ENCODE data around the gene EXOC6.

EXOC6 gene, protein sequence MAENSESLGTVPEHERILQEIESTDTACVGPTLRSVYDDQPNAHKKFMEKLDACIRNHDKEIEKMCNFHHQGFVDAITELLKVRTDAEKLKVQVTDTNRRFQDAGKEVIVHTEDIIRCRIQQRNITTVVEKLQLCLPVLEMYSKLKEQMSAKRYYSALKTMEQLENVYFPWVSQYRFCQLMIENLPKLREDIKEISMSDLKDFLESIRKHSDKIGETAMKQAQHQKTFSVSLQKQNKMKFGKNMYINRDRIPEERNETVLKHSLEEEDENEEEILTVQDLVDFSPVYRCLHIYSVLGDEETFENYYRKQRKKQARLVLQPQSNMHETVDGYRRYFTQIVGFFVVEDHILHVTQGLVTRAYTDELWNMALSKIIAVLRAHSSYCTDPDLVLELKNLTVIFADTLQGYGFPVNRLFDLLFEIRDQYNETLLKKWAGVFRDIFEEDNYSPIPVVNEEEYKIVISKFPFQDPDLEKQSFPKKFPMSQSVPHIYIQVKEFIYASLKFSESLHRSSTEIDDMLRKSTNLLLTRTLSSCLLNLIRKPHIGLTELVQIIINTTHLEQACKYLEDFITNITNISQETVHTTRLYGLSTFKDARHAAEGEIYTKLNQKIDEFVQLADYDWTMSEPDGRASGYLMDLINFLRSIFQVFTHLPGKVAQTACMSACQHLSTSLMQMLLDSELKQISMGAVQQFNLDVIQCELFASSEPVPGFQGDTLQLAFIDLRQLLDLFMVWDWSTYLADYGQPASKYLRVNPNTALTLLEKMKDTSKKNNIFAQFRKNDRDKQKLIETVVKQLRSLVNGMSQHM

DNA sequence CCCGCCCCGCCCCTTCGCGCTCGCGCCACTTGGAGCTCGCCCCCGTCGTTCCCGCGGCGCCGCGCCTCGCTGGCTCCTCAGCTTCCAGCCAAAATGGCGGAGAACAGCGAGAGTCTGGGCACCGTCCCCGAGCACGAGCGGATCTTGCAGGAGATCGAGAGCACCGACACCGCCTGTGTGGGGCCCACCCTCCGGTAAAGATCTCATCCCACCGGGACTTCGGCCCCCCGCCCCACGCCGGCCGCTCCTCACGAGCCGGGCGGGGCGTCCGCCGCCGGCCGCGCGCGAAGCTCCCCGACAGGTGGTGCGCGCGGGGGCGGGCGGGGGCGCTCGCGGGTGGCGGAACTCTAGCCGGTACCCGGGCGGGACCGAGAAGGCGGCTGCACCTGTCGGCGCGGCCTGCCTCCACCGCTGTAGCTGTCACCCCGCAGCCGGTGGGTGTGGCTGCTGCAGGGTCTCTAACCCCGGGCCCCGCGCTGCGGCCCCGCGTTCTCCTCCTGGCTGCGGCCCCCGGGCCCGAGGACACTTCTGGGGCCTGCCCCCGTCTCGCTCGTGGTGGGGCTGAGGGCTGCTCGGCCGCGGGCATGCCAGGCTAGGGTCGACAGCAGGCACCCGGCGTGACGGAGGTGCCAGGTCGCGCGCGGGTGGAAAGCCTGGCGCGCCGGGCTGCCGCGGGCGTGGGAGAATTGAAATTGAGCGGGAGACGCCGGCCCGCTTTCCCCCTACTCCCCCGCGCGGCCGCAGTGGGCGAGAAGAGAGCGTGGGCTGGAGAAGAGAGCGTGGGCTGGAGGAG is at the start of gene EXOC6:
EXOC6 (plus strand) TSS at position 80 of the 793 bp plus-strand sequence; CDS start at position 94, 14 bp downstream.
- DNase-seq = peak; percentile 83

DNA sequence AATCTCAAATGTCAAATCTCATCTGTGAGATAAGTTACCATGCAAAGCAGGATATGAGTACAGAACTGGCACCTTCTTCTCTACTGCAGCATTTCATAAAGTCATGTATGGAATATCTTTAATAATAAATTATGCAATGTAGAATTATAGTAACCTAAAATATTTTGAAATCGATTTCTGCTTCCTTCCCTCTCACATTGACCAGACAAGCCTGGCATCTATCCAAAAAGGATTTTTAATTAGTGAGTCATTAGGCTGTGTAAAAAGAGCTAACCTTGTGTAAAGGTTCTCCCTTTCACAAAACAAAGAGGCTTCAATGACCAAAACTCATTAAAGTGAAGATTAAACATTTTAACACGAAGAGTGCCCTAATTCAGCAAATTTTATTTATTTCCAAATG is 48.8 kb upstream of the EXOC6 start:
- no peak for DNase-seq

DNA sequence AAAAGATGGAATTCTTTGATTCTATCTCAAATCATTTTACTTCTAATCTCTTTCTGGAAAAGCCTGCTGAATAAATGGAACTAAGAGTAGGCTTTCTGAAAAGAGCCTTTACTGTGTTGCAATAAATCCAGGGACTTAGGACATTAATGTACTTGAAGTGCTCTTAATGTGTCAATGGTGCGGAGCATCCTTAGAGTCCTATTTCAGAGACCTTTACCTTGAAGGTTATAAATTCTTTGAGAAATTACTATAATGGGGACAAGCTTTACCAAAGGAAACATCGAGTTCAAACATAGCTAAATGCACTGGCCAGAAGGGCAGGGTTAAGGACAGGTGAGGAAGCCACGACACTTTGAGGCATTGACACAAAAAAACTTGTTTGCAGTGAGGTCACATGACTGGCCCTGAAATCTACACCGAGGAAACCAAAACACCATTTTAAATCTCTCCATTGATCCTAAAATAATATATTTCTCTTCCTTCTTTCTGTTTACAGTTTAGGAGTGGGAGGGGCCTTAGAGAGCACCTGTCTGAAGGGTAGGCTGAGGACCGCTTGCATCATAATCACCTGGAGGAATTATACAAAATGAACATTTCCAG is 48.1 kb upstream of the EXOC6 start:
- DNase-seq = no peak

DNA sequence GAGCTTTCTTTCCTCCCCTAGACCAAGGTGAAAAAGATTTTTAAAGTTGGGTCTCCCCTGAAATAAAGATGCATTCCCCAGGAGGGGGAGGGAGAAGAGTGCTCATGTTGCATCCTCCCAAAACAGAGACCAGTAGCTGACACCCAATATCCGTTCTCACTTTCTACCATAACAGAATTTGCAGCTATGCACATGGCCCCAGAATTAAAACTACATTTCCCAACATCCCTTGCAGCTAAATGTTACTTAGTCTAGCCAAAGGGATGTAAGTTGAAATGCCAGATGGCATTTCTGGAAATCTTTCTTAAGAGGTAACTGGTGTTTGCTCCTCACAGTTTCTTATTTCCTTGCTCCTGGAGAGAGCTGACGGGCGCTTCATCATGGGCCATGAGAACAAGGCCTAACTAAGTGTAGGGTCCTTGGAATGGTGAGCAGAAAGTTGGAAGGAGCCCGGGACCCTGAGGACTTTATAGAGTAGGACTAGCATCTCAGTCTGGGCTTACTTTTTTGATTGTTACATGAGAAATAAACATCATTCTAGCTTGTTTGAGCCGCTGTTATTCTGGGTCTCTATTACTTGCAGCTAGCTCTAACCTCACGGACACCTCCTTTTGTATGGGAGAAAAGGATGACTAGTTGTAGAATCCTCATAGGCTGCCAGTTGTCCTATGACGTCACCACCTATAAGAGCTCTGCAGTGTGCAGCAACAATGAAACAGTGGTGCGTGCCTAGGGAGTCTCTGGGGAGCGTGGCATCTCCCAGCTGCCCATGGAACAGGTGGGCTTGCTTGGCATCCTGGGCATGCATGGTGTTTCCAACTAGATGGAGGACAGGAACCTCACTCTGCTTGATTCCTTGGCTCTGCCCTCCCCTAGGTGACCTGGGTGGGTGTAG is 46.1 kb upstream of the EXOC6 start:
- DNase-seq = no peak

DNA sequence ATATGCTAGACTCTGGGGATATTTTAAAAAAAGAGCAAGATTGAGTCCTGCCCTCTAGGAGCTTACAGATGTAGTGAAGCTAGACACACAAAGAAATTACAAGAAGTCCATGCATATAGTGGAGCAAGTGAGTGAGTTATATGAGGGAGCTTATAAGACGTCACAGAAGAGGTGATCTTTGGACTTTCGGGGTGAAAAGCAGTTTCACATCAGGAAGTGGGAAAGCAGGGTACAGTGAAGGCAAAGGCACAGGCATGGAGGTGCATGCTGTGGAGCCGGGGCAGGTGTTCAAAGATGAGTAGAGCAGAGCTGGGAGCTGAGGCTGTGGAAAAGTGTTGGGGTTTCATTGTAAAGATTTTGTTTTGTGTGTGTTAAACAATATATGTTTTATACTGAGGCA is 38.5 kb upstream of the EXOC6 start:
- DNase-seq = no peak

DNA sequence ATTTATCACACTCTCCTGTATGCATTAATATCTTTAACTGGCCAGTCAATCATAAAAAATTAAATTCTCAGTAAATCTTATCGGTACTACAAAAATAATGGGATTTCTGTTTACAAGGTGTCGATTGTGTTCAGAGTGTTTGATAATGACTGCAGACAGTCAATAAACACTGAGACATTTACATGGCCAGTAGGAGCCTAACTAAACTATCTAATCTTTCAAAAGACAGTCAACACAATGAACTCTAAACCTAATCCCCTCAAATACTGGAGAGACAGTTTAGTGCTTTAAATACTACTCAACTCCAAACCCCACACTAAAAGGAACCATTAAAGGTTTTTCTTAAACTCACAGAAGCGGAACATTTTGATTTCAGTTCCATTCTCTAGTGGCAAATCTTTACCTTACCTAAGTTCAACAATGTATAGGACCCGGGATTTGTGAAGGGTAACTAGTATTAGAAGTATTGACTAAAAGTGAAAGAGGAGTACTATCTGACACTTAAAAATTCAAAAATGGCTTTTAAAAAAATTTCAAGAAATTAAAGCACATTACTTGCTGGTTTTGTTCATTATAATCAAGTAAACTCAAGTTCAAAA is 37.3 kb upstream of the EXOC6 start:
- no peak for DNase-seq

DNA sequence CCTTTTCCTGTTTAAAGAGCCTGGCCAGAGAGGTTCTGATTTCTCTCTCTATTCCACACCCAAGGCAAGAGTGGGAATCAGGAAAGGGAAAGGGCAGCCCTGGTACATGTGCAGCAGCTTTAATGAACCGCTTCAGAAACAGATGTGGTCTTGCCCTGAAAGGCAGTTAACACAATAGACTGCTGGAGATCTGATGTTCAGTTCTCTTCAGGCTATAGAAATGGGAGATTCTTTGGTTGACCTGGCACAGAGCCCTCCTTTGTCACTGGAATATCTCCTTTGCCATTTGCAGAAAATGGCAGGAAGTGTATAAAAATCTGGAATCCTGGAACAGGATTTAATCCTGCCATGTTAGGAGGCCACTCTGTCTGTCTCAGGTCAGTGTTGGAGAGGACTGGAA is 36.3 kb upstream of the EXOC6 start:
- DNase-seq = no peak

DNA sequence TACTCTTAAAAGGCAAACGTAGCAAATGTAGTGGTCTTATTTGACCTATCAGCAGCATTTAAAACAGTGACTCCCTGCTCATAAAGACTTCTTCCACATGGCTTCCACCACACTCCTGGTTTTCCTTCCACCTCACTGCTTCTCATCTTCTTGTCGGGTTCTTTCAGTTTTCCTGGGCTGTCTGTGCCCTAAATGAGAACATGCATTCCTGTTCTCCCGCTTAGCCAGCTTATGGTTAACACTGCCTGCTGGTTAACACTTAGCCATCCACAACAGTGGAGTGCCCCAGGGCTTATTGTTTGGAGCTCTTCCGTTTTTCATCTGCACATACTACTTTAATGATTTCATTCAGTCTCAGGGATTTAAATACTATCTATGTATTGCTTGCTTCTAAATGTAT is 34.3 kb upstream of the EXOC6 start:
- no peak for DNase-seq

DNA sequence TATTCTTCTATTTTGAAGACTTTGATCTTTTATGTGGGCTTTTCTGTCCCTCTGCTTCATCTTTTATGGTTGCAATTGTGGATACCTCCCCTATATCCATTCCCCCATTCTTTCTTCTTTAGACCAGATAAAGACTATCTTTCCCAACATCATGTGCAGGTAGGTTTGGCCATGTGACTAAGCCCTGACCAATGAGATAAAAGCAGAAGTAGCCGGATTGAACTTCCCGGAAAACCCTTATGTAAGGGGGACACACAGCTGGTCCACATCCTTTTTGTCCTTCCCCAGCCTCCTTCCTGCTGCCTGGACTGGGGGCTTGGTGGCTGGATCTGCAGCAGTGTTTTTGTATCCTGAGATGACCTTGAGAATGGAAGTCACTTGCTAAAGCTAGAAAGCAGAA is 33.5 kb upstream of the EXOC6 start:
- no peak for DNase-seq

DNA sequence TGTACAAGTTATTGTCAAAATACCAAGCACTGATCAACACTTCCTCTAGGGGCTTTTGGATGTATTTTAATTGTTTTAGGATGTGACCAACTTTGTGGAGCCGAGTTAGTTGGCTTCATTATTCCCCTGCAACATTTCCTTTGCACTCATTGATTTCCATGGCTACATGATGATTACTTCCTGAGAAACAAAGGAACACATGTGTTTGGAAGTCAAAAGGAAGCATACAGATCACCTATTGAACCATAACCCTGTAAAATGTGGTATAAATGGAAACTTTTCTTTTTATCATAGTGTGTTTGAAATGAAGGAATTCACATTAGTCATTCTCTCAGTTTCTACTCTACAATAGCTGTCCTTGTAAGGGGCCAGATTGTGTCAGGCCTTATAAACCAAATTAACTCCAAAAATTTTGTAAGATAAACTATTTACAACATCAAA is 32.2 kb upstream of the EXOC6 start:
- no peak for DNase-seq

DNA sequence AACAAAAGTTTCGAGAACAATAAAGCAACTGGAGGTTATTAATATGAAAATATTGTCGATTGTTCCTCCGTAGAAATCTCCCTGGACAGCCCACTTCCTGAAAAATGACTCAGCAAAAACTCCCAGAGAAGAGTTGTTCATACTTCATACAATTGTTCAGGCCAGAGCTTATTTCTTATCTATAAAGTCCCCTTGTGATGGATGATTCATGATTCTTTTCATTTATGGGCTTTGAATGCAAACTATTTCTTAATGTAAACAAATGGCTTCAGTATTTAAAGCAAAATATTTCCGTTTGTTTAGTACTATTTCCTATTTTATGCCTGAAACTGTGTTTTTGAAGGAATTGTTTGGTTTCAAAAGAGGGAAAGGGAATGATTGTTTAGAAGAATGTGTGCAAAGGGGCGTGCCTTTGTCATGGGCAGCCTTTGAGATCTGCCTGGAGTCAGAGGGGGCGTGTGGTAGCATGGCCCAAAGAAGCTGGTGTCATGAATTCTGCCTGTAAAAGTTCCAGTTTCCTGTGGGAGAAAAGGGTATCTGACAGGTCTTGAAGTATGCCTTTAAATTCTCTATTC is 26.2 kb upstream of the EXOC6 start:
- DNase-seq = no peak

DNA sequence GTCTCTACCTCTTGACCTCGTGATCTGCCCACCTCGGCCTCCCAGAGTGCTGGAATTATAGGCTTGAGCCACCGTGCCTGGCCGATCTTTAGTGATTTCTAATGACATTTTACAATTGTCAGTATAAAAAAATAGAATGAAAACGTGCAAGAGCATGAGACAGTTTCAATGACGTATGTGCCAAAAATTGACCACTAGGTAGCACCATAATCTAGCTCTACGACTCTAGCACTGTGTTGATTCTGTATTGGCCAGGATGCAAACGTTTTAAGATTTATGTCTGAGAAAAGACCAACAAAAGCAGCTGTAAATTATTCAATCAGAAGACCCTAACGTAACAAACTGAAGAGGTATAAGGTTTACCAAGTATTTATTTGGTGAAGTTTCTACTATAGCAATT is 25.4 kb upstream of the EXOC6 start:
- no peak for DNase-seq

DNA sequence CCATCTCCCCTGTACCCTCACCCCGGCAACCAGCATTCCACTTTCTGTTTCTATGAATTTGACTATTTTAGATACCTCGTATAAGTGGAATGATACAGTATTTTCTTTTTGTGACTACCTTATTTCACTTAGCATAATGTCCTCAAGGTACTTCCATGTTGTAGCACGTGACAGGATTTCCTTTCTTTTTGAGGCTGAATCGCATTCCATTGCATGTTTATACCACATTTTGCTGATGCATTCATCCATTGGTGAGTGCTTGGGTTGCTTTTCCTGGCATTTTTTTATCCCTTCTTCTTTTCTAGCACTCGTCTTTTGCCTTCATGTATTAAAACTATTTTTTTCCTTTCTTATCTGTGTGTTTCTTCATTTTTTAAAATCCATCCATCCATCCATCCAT is 22.3 kb upstream of the EXOC6 start:
- DNase-seq = no peak

DNA sequence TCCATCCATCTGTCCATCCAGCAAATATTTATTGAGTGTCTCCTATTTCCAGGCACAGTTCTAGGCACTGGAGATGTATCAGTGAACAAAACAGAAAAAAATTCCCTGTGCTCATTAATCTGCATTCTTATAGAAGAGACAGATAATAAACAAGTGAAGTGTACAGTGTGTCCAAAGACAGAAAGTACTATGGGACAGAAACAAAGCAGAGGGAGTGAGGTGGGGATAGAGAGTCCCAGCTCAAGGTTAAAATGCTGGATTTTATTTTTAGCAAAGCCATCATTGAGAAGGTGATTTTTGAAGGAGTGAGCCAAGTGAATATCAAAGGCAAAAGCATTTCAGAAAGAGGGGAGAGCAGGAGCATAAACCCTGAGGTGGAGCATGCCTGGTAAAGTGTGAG is 21.8 kb upstream of the EXOC6 start:
- no peak for DNase-seq

DNA sequence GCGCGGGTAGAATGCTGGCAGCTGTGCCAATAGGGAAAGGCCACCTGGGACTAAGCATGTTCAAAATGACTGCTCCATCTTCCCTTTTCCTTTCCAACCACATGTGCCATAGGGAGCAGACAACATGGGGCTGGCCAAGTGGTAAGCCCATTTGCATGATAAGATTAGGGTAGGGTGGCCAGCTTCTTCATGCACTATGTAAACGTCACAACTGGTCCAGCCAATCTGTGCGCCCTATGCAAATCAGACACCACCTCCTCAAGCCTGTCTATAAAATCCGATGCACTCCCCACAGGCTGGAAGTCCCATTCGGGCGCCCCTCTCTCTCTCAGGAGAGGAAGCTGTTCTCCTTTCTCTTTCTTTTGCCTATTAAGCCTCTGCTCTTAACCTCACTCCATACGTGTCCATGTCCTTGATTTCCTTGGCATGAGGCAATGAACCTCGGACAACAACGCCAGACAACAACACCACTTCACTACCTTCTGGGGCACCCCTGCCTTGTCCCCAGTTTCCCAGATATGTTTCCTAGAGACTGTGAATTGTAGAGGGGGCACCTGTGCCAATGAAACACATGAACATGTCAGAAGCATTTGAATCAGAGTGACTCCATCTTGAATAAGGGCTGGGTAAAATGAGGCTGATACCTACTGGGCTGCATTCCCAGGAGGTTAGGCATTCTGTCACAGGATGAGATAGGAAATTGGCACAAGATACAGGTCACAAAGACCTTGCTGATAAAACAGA is 19.1 kb upstream of the EXOC6 start:
- DNase-seq = no peak

DNA sequence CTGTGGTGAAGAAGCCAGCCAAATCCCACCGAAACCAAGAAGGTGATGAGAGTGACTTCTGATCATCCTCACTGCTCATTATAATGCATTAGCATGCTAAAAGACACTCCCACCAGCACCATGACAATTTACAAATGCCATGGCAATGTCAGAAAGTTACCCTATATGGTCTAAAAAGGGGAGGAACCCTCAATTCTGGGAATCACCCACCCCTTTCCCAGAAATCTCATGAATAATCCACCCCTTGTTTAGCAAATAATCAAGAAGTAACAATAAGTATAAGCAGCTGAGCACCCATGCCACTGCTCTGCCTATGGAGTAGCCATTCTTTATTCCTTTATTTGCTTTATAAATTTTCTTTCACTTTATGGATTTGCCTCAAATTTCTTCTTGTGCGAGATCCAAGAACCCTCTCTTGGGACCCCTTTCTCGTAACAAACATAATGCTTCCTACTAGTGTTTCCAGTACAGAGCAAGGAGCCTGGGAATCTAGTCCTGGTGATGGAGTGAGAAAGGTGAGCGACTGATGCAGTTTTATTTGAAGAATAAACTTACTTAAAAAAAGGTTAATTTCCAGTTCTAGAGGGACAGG is 18.4 kb upstream of the EXOC6 start:
- no peak for DNase-seq

DNA sequence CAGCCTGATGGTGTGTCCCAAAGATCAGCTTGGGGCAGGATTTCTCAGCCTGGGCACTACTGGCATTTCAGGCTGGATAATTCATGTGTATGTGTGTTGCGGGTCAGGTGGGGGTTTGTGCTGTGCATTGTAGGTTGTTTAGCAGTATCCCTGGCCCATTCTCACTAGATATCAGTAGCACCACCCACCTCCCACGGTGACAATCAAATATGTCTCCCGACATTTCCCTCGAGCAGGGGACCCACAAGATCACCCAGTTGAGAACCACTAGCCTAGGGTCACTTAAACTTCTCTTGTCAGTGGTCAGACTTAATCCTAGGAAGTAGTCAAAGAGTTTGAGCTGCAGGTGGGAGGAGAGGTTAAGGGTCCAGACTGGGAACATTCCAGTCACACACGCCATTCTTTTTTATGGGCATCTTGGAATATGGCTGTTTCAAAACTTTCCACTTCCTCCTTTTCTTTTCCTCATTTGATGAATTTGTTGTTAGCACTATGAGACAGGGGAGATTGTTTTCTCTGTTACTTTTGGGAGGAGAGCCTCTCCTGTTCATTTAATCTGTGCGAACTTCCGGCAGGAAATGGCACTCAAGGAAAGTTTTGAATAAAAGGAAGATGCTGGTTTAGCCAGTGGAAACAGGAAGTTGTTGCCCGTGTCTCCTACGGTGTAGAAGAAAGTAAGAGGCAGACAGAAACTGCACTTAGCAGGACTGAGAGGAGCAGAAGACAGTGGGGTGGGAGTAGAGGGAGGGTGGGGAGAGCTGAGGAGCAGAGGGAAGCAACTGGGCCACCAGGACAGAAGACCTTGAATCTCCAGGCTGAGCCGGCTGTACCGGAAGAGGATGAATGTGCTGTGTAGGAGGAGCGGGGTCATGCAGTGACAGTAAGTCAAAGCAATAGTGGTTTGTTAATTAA is 17.6 kb upstream of the EXOC6 start:
- DNase-seq = no peak

DNA sequence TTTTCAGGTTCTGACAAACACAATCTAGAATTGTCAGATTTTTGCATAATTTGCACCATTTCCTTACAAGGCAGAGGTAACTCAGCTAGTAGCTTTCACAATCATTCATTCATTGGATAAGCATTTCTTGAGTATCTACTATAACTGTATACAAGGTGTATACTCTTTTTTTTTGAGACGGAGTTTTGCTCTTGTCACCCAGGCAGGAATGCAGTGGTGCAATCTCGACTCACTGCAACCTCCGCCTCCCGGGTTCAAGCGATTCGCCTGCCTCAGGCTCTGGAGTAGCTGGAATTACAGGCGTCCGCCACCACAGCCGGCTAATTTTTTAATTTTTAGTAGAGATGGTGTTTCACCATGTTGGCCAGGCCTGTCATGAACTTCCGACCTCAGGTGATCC is 16.2 kb upstream of the EXOC6 start:
- no peak for DNase-seq

All from activated CD4-positive, CD25-positive, alpha-beta regulatory T cell treated with anti-CD3 and anti-CD28 coated beads, Interleukin-2, amount 50 U/mL, for 72 hours (primary cell).